Activated CD4-positive, alpha-beta T cell treated with anti-CD3 and anti-CD28 coated beads, Interleukin-2, Interleukin-4, amounts not matched to agents 100 ng/mL and 50 ng/mL, durations not matched to agents 16 hours and 8 hours (primary cell): Measurements from ENCODE around the gene MRPL51.

Experiments used
- DNase-seq: peaks from one replicate; pipeline ENCODE4 v3.0.0-alpha.2; 2020; ENCODE audit warnings: low spot score

The MRPL51 gene

GRCh38 chr12:6461401-6462233 lies 31.4 kb downstream of the MRPL51 start:
- peak; percentile 94 for DNase-seq

- DNase-seq: peak; percentile 61
Measured at GRCh38 chr12:6460751-6461371, 32.2 kb downstream of the MRPL51 start.

- no peak for DNase-seq
Measured at GRCh38 chr12:6459004-6459337, 34.1 kb downstream of the MRPL51 start.

DNA sequence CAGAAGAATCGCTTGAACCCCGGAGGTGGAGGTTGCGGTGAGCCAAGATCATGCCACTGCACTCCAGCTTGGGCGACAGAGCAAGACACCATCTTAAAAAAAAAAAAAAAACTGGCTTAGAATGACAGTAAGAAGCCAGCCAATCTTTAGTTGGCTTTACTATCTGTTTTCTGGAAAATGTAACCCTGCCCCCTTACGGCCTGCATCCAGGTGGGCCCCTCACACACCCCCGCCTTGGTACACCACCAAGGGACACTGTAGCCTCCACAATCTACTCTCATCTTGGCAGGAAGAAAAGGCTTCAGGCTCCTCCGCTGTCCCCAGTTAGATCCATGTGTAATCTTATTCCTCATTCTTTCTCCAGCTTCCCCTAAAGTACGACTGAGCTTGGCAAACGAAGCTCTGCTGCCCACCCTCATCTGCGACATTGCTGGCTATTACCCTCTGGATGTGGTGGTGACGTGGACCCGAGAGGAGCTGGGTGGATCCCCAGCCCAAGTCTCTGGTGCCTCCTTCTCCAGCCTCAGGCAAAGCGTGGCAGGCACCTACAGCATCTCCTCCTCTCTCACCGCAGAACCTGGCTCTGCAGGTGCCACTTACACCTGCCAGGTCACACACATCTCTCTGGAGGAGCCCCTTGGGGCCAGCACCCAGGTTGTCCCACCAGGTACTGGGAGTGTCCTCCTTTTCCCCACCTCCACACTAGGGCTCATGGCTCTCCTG lies 34.6 kb downstream of the MRPL51 start:
- no peak for DNase-seq

- no peak for DNase-seq
Measured at GRCh38 chr12:6457220-6457945, 35.7 kb downstream of the MRPL51 start.

DNA sequence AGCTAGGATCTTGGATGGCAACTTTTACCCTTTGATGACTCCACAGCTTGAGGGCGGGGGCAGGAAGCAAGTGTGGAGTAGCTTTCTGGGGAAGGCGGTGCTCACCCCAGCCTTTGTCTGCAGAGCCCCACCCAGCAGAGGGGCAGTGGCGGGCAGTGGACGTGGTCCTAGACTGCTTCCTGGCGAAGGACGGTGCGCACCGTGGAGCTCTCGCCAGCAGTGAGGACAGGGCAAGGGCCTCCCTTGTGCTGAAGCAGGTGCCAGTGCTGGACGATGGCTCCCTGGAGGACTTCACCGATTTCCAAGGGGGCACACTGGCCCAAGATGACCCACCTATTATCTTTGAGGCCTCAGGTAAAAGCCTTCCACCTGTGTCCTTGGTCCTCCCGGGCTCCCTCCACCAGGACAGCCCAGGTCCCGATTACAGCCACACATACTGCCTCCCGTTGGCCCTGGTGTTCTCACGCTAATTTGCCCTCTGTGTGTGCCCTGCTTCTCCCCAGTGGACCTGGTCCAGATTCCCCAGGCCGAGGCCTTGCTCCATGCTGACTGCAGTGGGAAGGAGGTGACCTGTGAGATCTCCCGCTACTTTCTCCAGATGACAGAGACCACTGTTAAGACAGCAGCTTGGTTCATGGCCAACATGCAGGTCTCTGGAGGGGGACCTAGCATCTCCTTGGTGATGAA lies 40.0 kb downstream of the MRPL51 start:
- DNase-seq: no peak

DNA sequence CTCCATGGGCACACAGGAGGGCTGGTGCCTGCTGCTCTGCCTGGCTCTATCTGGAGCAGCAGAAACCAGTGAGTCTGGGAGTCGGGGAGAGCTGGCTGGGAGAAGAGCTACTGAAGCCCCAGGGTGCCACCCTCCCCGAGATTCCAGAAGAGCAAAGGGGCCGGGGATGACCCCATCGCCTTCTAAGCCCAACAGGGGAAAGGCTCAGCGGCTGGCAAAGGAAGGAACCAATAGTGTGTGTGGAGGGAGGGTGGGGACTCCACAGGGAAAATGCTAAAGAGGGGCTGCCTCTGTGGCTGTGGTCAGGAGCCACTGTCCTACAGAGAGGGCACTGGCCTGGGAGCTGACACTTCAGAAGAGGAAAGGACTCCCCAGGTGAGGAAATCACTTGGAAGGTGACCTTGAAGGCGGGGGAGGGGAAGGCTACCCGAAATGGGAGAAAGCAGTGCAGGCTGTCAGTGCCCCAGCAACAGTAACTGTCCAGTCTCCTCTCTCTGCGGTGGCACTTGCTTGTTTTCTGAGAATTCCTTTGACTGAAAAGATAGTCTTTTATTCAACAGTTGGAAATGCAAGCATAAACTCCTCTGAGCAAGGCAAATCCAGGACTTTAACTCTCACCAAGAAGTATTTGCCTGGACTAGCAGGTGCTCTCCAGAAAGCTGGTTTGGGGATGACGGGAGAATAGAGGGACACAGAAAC lies 40.7 kb downstream of the MRPL51 start:
- no peak for DNase-seq

- DNase-seq: peak; percentile 83
Measured at GRCh38 chr12:6451348-6452244, 41.5 kb downstream of the MRPL51 start, which contains the start of gene TAPBPL. Gene TAPBPL (plus strand): TSS chr12:6452042. CDS start chr12:6452249, 207 bp downstream.

DNA sequence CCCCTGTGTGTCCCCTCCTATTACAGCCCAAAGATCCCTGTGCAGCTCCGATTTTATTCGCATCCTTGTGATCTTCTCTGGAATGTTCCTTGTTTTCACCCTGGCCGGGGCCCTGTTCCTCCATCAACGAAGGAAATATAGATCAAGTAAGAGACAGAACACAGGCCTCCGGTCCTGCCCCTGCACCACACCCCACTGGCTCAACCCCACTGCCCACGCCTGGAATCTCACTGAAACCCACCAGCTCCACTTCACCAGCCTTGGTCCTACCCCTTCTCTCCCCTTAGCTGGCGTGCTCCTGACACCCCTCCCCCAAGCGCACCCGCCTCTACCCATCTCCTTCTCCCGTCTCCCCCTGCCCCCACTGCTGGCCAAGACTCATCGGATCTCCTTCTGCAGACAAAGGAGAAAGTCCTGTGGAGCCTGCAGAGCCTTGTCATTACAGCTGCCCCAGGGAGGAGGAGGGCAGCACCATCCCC lies 42.2 kb downstream of the MRPL51 start:
- DNase-seq: no peak

- DNase-seq: no peak
Measured at GRCh38 chr12:6450091-6450868, 42.8 kb downstream of the MRPL51 start.

GRCh38 chr12:6444704-6445688 lies 48.1 kb downstream of the MRPL51 start, which contains the start of gene CD27:
Gene CD27 (plus strand): TSS chr12:6444955. CDS start chr12:6445096, 141 bp downstream.
- no peak for DNase-seq

GRCh38 chr12:6444031-6444430 lies 49.0 kb downstream of the MRPL51 start:
- DNase-seq: no peak

- DNase-seq: peak; percentile 73
Measured at GRCh38 chr12:6443361-6443983, 49.6 kb downstream of the MRPL51 start.

- DNase-seq: no peak
Measured at GRCh38 chr12:6442836-6443235, 50.2 kb downstream of the MRPL51 start.
